Activated T-cell treated with anti-CD3 and anti-CD28 coated beads, Interleukin-2, amount 50 U/mL, for 48 hours (primary cell): ENCODE measurements around the gene CFAP54.
"Not testable (repeated sequence)": the region's sequence is repeated elsewhere in the genome, so short reads cannot be mapped to it uniquely, and the experiment has no call there.

Experiments
- DNase-seq, 2 experiments: peaks; one replicate each; pipeline ENCODE4 v3.0.0-alpha.2; 2020

Gene CFAP54

DNA sequence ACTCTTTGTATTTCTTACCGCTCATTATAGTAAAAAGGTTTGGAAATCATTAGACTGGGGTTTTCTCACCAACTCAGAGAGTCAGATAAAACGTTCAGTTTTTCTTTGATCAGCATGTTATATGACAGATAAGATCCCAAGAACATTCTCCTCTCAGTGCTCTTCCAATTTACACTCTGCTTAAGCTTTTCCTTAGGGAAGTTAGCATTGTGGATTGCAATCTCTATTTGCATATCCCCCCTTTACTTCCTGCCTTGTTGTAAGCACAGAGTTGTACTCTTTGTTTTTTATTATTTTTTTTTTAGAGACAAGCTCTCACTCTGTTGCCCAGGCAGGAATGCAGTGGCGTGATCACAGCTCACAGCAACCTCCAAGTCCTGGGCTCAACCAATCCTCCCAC, 11.4 kb upstream of the CFAP54 start:
- DNase-seq = no peak

DNA sequence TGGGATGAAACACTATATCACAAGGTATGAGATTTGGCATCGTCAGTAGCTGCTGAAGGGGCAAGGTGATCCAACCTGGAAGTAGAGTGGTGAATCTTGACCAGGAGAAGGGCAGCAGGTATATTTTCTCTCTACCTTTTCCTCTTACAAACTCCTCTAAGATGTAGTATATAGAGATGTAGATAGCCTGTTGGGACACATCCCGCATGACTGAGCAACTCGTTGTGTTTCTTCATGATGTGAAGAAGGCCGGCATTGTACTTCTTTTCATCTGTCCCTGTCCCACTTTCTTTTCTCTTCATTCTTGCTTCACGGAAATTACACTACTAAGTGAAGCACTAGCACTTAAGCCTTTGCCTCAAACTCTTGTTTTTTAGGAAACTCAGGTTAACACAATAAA, 7.3 kb upstream of the CFAP54 start:
- DNase-seq = no peak

- DNase-seq = no peak
Measured at GRCh38 chr12:96483116-96483515, 6.3 kb upstream of the CFAP54 start.

- no peak for DNase-seq
Measured at GRCh38 chr12:96486751-96487613, 2.4 kb upstream of the CFAP54 start.

GRCh38 chr12:96487634-96488033, 1.7 kb upstream of the CFAP54 start:
- no peak for DNase-seq

GRCh38 chr12:96493106-96493505, 3.7 kb downstream of the CFAP54 start:
- no peak for DNase-seq

DNA sequence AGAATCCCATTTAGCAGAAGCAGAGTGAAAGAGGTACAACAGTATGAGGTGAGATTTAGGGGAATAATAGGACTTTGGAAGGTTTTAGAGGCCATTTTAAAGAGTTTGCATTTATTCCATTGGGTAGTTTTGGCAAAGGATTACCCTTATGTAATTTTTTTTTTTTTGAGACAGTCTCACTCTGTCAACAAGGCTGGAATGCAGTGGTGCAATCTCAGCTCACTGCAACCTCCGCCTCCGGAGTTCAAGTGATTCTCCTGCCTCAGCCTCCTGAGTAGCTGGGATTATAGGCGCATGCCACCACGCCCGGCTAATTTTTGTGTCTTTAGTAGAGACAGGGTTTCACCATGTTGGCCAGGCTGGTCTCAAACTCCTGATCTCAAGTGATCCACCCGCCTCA, 4.8 kb downstream of the CFAP54 start:
- DNase-seq = not testable (repeated sequence)

DNA sequence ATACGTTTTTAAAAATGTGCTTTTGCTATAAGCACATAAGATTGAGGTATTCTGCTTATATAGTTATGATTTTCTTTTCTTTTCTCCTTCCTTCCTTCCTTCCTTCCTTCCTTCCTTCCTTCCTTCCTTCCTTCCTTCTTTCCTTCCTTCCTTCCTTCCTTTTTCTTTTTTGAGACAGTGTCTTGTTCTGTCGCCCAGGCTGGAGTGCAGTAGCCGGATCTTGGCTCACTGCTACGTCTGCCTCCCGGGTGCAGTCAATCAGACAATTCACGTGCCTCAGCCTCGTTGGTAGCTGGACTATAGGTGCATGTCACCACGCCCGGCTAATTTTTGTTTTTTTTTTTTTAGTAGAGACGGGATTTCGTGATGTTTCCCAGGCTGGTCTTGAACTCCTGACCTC, 5.8 kb downstream of the CFAP54 start:
- DNase-seq = no peak

DNA sequence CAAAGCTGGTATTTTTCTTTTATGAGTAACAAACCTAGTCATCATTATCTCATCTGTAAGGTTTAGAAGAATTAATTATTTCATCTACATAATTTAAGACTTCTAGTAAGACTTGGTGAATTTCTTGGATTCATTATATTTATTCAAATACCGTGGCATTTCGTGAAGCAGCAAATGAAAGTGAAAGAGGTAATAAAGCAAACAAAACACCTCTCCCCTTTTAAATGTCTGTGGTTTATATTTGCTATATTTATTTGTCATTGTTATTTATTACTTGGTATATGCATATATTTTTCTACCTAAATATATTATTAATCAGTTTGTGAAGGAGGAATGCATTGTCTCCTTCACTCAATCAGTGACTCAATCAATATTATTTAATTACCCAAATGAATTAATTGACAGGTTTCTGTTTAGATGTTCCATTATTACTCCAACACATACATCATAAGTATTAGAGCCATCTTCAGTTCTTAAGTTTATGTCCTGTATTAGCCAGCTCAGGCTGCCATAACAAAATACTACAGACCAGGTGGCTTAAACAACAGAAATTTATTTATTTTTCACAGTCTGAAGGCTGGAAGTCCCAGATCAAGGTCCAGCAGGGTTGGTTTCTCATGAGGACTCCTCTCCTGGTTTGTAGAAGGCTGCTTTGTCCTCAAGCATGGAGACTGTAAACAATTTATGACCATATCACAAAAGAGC, 6.6 kb downstream of the CFAP54 start:
- no peak for DNase-seq

DNA sequence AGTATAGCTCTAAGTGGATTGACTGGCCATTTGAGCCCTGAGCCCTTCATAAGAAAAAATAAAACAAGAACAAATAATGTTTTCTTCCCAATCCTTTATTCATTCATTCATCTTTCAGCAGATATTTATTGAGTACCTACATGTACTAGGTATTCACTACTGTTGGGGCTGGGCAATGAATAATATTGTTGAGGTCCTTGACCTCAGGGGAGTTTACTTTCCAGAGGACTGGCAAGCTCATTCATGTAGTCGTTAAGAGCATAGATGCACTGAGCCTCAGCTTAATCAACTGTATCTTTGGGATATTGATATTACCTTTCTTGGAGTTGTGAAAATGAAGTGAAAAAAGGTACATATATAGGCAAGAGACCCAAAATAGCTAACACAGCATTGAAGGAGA, 7.6 kb downstream of the CFAP54 start:
- no peak for DNase-seq

- no peak for DNase-seq
Measured at GRCh38 chr12:96497855-96498254, 8.5 kb downstream of the CFAP54 start.

GRCh38 chr12:96500693-96501092, 11.3 kb downstream of the CFAP54 start:
- no peak for DNase-seq

- DNase-seq = peak; percentile 36 to 41
Measured at GRCh38 chr12:96501133-96501761, 11.9 kb downstream of the CFAP54 start.

GRCh38 chr12:96501908-96502307, 12.5 kb downstream of the CFAP54 start:
- DNase-seq = no peak

- DNase-seq = peak; percentile 29 to 39
Measured at GRCh38 chr12:96502477-96502876, 13.1 kb downstream of the CFAP54 start.

DNA sequence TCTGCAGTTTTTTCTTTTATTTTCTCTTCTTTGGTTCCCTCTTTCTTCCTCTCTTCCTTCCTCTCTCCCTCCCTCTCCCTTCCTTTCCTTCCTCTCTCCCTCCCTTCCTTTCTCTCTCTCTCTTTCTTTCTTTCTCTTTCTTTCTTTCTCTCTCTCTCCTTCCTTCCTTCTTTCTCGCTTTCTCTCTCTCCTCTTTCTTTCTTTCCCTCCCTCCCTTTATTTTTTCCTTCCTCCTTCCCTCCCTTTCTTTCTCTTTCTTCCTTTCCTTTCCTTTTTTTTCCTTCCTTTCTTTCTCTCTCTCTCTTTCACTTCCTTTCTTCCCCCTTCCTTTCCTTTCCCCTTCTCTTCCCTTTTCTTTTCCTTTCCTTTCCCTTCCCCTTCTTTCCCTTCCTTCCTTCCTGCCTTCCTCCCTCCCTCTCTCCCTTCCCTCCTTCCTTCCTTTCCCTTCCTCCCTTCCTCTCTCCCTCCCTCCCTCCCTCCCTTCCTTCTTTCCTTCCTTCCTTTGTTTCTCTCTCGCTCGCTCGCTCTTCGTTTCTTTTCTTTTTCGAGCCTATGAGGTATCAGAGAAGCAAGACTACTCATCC, 13.7 kb downstream of the CFAP54 start:
- DNase-seq = no peak

- DNase-seq = no peak
Measured at GRCh38 chr12:96503976-96504375, 14.6 kb downstream of the CFAP54 start.

DNA sequence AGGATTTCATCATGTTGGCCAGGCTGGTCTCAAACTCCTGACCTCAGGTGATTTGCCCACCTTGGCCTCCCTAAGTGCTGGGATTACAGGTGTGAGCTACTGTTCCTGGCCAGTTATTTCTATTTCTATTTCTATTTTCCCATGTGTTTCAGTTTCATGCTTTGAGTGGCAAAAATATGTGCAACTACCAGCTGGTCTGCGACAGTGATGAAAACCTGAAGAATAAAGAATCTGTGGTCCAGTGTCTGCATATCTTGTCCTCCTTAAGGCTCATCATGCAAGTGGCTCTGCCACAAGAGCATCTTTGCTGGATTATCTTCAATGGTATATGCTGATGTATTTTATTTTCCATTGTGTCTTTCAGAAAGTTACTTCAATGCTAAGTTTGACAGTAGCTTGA, 17.4 kb downstream of the CFAP54 start:
- DNase-seq = no peak

DNA sequence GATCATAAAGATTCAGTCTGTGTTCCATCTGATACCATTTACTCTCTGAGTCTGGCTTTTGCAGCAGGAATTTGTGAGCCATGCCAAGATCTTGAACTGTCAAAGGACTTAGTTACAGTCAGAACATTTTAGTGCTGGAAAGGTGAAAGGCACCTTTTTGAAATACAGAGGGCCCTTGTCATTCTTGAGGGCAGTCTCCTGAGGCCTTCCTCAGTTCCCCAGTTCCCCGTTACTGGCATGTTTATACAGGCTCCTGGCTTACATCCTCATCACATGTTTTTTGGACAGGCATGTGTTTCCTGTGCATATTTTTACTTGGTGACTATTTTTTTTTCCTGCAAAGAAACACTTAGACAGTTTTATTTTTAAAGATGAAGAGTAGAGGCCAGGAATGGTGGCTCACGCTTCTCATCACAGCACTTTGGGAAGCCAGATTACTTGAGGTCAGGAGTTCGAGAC, 21.0 kb downstream of the CFAP54 start:
- no peak for DNase-seq

- no peak for DNase-seq
Measured at GRCh38 chr12:96513166-96513565, 23.8 kb downstream of the CFAP54 start.

DNA sequence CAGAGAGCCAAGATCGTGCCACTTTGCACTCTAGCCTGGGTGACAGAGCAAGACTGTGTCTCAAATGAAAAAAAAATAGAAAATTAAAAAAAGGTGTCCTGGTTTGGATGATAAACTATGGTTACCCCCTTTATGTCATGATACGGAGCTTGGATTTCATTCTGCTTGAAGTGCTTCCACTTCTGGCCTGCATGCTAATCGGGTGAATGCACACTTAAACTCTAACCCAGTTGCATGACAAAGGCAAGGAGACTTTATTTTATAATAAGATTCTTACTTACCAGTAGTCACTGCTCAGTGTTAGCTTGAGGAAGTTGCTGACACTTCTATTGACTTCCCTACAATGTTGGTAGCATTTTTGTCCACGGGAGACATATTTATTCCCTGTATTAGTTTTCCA, 24.3 kb downstream of the CFAP54 start:
- DNase-seq = no peak

DNA sequence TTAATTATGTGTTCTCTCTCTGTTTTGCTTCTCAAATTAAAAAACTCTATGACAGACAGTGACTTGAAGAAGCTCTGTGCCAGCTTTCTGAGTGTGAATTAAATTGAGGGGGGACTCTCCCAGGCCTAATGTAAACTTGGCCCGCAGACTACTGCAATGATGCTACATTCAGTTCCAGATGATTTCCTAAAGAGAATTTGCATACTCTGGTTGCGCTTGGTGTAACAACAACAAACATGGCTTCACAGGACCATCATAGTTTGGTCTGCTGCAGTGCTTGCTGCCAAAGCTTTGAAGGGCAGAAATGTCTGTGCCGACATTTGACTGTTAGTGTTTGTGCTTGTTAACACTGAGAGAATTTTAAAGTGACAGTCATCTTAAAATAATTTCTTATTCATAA, 25.0 kb downstream of the CFAP54 start:
- no peak for DNase-seq
